Erythroblast (primary cell): Measurements from ENCODE around the gene CXorf58.

Experiments used
- GATA1 ChIP-seq: IDR thresholded peaks from 2 replicates; pipeline ENCODE4 v1.6.1; 2011; ENCODE audit warnings: low read depth, mild to moderate bottlenecking, control low read depth, low read length, moderate library complexity
- POLR2A ChIP-seq: IDR thresholded peaks from 2 replicates; pipeline ENCODE4 v1.6.1; 2011; ENCODE audit warnings: mild to moderate bottlenecking, low read length

- TF ChIP-seq POLR2A (no peak), GATA1 (no peak)
Measured at GRCh38 chrX:23864742-23865326, 43.0 kb upstream of the CXorf58 start.
